ENCODE data around the gene CPAMD8.

- TF ChIP-seq CTCF (IDR thresholded peaks at IDR 0.05 in 4 of 5, conservative IDR thresholded peaks at IDR 0.05 in 1 of 5) (no peak), POLR2A (IDR thresholded peaks at IDR 0.05) (no peak)
These were observed 89.7 kb downstream of the CPAMD8 start for GRCh38 chr19:16936901-16937300.
